VCaP (cell line): ENCODE measurements around the gene DNASE1.

Source experiments
- H3K27ac ChIP-seq: fragments of 450-650 bp; 2 replicates; pipeline ENCODE4 v1.5.1; 2017
- TF ChIP-seq, protein P1 (sequence below): fragments of 450-650 bp; conservative IDR thresholded peaks from 2 replicates; pipeline ENCODE4 v1.5.1; 2017; ENCODE audit warnings: mild to moderate bottlenecking, moderate library complexity

The DNASE1 gene

DNA sequence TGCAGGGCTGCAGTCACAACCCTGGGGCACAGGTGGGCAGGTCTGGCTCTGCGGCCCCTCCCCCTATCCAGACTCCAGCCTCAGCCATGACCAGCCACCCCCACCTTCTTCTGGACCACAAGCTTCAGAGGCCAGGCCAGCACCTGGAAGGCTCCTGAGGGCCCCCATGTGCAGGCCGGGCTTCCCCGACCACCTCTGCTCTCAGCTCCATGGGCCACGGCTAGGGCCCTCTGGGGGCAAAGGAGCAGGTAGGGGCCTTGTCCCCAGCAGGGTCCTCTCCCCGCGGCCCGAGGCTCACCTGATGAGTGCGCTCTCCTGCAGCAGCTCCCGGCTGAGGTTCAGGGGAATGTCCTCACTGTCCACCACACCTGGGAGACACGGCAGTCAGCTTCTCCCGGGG lies 16.9 kb downstream of the DNASE1 start:
- no peak overlapping the region for H3K27ac ChIP-seq
- TF ChIP-seq, protein P1, sequence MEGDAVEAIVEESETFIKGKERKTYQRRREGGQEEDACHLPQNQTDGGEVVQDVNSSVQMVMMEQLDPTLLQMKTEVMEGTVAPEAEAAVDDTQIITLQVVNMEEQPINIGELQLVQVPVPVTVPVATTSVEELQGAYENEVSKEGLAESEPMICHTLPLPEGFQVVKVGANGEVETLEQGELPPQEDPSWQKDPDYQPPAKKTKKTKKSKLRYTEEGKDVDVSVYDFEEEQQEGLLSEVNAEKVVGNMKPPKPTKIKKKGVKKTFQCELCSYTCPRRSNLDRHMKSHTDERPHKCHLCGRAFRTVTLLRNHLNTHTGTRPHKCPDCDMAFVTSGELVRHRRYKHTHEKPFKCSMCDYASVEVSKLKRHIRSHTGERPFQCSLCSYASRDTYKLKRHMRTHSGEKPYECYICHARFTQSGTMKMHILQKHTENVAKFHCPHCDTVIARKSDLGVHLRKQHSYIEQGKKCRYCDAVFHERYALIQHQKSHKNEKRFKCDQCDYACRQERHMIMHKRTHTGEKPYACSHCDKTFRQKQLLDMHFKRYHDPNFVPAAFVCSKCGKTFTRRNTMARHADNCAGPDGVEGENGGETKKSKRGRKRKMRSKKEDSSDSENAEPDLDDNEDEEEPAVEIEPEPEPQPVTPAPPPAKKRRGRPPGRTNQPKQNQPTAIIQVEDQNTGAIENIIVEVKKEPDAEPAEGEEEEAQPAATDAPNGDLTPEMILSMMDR, result no peak

DNA sequence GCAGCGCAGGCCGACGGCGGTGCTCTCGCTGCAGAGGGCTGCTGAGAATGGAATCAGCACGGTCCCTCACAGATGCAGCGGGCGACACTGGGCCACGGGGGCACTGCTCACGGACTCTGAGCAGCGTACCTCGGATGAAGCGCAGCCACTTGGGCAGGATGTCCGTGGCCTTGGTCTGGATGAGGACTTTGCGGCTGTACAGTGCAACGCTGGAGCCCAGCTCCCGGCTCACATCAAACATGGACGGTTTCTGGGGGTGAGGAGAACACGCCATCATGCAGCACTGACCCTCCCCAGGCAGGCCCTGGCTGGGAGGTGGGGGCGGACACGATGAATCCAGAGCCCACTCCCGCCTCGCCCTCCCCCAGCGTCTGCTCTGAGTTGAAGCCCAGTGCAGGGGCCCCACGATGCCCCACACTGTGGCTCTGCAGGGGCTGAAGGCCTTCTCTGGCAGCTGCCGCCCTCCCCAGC lies 18.1 kb downstream of the DNASE1 start:
- TF ChIP-seq, protein P1, result no peak
- no peak overlapping the region for H3K27ac ChIP-seq

DNA sequence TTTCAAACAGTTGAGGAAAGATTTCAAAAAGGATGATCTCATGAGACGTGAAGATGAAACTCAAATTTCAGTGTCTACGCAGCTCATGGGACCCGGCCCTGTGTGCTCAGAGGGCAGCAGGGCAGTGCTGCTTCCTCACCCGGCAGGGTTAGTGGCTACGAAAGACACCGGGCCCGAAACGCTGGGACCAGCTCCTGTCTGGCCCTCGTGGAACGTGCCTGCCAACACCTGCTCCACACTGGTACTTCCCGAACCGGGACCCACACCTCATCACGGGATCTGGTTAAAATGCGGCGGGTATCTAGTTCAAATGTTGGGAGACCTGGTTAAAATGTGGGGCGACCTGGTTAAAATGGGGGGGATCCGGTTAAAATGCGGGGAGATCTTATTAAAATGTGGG lies 18.7 kb downstream of the DNASE1 start:
- H3K27ac ChIP-seq, result no peak overlapping the region
- TF ChIP-seq, protein P1, result no peak

DNA sequence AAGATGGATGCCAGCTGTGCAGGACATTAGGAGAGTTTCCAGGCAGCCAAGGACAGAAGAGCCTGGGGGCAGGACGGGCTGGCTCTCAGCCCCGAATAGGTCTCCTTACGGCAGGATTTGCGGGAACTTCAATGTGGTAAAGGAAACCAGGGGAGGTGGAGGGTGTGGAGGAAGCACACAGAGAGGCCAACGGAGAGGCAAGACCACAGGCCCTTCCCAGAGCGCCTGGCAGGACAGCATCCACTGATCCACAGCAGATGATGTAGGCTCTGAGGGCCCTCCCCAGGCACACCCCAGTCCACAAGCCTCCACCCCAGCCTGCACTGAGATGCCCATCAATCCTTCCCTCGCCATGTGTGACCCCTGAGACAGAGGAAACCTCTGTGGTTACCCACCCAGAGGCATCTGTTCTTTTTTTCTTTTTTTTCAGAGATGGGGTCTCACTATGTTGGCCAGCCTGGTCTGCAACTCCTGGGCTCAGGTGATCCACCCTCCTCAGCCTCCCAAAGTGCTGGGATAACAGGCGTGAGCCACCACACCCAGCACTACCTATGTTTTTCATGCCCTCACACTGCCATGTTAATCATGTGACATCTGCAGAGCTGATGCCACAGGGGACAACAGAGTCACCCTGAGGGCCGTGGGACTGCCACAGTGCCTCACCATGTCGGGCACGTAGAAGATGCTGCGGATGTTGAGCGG lies 19.3 kb downstream of the DNASE1 start:
- TF ChIP-seq, protein P1, result no peak

DNA sequence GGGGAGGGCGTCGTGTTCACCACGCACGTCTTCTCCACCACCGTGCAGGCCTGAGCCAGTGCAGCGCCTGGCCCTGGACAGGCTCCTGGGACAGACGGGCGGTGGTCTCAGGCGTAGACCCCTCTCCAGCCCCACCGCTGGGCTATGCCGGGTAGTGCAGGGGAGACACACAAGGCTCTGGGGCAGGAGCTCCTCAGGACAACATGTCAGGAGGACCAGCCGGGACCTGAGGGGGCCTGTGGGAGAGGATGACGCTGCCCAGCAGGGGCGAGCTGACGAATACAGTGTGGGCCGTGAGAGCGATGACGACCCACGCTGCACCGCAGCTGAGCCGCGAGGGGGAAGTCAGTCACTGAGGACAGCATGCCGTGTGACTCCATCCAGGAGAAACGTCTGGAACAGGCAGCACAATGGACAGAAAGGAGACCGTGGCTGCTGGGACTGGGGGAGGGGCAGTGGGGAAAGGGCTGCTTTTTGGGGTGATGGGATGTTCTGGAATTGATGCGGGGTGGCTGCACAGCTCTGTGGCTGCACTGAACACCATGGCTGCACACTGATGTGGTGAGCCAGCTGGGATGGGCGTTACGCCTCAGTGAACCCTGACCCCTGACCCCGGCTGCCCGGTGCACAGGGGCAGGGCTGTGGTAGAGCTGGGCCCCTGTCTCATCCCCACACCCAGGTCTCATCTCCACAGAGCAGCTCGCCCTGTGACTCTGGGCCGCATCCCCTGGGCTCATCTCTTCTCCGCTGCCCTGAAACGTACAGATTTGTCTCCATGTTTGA lies 20.2 kb downstream of the DNASE1 start:
- no peak overlapping the region for H3K27ac ChIP-seq
- TF ChIP-seq, protein P1, result no peak

More for the DNA sequence above, 19.3 kb downstream of the DNASE1 start:
- H3K27ac ChIP-seq, result no peak overlapping the region

DNA sequence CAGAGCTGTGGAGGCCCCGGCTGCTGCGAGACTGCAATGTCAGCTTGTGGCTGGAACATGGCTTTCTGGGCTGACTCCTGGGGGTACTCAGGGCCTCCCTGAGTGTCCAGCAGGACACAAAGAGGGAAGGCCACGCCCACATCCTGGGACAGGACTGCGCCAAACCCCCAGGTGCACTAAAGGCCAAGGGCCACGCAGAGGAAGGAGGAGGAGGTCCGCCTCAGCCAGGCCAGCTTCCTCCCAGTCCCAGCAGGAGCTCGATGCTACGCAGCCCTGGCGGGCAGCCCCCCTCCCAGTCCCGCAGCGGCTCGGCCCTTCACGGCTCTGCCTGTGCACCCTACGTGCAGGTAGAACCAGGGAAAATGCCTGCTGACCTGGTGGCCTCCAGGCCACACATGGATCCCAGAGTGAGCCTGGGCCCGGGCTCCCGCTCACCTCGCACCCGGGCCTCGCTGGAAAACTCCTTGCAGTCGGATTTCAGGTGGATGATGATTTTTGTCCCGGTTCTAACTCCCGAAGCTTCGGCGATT lies 21.2 kb downstream of the DNASE1 start:
- TF ChIP-seq, protein P1, result no peak
- H3K27ac ChIP-seq, result no peak overlapping the region

DNA sequence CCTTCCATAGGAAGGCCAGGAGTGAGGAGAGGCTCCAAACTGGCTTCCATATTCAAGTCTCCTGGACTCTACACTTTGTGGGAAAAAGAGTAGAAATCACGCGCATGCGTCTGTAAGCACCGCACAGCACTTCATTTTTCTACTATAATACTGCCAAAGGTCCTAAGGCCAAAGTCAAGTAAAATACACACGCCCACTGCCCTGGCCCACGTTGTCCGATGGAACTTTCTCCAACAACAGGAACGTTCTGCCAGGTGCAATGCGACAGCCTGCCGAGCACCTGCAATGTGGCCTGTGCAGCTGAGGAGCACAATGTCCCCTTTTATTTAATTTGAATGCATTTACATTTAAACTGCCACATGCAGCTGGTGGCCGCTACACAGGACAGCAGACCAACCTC lies 23.5 kb downstream of the DNASE1 start:
- no peak overlapping the region for H3K27ac ChIP-seq
- TF ChIP-seq, protein P1, result no peak
